GM12874 (cell line): ENCODE results near the gene CADPS2.

Experiments used
- TF ChIP-seq, protein P1 (sequence below): IDR thresholded peaks from 2 replicates; pipeline ENCODE4 v1.5.1; 2011; ENCODE audit warnings: low read depth, mild to moderate bottlenecking, control low read depth, low read length, moderate library complexity; ENCODE audit not compliant: insufficient read depth

CADPS2 gene

DNA sequence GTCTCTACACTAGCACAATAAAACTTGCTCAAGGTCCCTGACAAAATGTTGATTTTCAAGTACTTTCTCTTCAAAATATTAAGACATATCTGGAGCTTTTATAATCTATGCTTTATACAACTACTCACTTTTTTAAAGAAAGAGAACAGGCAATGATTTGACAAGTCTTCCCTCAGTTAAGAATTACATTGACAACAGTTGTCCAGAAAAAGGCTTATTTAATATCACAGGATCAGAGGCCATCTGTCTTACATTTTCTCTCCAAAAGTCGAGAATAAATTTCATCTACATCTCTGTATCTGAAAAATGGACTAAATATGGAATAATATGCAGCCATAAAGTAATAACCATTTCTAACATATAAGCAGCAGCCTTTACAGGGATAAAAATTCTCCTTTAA, 175.3 kb downstream of the CADPS2 start:
- TF ChIP-seq, protein P1, sequence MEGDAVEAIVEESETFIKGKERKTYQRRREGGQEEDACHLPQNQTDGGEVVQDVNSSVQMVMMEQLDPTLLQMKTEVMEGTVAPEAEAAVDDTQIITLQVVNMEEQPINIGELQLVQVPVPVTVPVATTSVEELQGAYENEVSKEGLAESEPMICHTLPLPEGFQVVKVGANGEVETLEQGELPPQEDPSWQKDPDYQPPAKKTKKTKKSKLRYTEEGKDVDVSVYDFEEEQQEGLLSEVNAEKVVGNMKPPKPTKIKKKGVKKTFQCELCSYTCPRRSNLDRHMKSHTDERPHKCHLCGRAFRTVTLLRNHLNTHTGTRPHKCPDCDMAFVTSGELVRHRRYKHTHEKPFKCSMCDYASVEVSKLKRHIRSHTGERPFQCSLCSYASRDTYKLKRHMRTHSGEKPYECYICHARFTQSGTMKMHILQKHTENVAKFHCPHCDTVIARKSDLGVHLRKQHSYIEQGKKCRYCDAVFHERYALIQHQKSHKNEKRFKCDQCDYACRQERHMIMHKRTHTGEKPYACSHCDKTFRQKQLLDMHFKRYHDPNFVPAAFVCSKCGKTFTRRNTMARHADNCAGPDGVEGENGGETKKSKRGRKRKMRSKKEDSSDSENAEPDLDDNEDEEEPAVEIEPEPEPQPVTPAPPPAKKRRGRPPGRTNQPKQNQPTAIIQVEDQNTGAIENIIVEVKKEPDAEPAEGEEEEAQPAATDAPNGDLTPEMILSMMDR = no peak

DNA sequence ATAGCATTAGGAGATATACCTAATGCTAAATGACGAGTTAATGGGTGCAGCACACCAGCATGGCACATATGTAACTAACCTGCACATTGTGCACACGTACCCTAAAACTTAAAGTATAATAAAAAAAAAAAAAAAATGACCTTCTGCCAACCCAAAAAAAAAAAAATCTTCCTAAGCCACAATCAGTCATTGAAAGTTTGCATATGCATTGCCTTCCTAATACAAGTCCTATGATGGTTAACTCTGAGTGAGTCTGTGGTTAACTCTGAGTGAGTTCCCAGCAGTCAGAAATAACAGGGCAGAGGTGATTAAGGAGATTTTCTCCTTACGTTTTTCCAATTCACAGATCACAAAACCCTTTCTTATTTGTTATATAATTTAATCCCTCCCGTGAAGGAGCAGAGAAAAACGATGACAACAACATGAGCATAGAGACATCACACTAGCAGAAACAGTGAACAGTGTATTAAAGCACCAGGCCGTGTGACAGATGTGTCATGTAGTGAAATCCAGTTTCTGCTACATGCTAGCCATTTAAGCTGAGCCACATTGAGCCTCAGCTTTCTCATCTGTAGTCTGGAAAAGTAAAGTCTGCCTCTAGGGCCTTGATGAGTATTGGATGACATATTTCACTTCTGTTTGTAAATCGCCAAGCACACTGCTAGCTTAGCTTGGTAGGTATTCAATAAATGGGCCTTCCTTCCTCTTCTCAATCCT, 176.2 kb downstream of the CADPS2 start:
- TF ChIP-seq, protein P1 = no peak

DNA sequence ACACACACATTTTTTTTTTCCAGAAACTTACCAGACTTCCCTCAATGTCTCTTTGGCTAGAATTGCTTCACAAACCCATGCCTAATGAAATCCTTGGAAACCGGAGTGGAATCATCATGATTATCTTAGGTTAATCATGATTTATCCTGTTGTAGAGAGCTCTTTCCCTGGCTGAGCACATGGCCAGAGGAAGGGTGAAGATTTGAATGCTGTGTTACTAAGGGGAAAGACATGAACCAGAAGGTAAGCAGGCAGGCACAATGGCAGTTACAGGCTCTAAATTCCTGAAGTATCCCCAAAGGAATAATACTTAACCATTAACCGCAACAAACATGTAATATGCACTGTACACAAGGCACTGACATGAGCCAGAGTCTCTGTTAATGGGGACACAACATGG, 179.4 kb downstream of the CADPS2 start:
- TF ChIP-seq, protein P1 = no peak

DNA sequence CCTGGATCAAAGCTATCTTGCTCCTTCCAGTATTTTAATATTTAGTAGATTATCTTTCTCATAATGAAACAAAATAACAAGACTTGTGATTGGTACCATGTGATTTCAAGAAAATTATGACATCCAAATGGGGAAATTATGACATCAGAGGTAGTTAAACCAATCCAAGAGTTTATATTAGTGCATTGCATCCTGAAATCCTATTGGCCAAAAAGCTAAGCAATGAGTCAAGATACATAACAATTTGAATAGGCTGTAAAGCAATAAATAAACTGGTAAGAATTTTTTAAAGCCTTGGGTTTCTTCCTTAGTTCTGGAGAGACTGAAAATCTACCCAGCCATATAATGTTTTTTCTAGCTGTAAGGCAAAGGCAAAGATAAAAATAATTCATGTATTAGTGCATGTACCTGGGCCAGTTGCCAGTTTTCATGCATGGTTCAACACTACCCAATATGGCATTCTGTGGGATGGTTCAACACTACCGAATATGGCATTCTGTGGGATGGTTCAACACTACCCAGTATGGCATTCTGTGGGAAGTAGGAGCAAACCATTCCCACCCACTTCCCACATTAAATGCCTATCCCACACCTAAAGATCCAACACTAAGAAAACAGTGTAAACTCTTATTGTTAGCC, 183.3 kb downstream of the CADPS2 start, which contains the start of gene RNF148:
Gene RNF148 (minus strand): TSS at position 51 of the 639 bp plus-strand sequence. CDS start 172 bp downstream, outside the sequence.
- TF ChIP-seq, protein P1 = no peak

DNA sequence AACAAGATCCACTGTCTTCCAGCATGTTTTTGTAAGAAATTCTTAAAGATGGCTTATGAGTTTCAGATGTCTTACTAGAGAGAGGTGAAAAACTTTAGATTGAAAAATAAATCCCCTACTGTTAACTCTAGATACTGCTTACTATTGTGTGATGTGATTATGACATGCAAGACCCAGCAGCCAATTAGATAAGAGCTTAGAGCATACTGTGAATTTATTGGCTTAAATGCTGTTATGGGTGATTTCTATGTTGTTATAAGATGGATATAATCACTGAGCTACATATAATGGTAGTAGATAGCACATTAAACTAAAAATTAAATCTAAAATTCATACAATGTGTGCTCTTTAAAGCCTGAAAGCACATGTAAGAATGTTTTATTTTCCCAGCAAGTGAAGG, 187.2 kb downstream of the CADPS2 start, which contains the start of gene RNF133:
Gene RNF133 (minus strand): TSS at position 101 of the 400 bp plus-strand sequence. CDS start 199 bp downstream, outside the sequence.
- TF ChIP-seq, protein P1 = no peak

DNA sequence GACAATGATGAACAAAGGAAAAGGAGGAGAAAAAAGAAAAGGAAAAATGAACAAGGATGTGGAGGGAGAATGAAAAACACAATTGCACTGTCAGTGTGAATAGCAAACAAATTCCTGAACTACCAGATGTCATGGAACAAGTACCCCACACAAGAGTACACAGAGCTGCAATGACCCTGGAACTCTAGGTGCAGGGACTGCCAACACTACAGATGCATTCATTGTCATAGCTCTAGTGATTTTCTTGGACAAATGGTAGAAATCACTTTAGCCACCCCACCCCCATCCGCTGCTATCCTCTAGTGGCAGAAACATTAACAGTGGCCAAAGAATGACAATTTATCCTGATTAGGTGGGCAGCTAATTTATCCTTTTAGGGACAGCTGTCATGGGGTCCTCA, 190.4 kb downstream of the CADPS2 start:
- TF ChIP-seq, protein P1 = no peak

DNA sequence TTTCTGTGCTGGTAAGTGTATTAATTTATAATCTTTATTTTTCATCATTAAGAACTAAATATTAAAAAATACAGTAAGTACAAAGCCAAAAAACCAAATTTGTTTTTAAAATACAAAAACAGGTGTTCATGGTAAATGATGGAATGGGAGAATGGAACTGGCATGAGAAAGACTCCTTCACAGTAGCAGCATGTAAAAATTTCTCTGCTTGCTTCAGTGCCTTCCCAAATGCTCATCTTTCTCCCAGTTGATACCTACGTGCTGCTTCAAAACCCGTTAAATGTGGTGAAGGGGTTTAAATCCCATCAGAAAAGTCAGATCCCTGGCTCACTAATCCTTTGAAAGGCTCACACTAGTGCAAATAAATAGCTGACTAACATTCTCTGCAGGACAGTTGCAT, 191.6 kb downstream of the CADPS2 start:
- TF ChIP-seq, protein P1 = no peak
